H9 (cell line): Measurements from ENCODE around the gene KNG1. TPM values are rescaled to one million over a fixed set of nuclear protein-coding genes. Genes with fewer than 3 reads are reported as not detected.

Source experiments
- DNase-seq: peaks from one replicate; pipeline ENCODE4 v3.0.0-alpha.2; 2017
- H2AFZ ChIP-seq: one replicate; pipeline ENCODE4 v1.6.1; 2013; ENCODE audit warnings: mild to moderate bottlenecking, low read length, control low read depth, moderate library complexity
- H2AK5ac ChIP-seq: 2 replicates; pipeline ENCODE4 v1.6.1; 2013; ENCODE audit warnings: low read length, control low read depth, mixed read lengths; ENCODE audit not compliant: insufficient read length
- H2BK120ac ChIP-seq: one replicate; pipeline ENCODE4 v1.6.1; 2013; ENCODE audit warnings: low read depth, mild to moderate bottlenecking, low read length, control low read depth, inconsistent platforms; ENCODE audit not compliant: poor library complexity, severe bottlenecking
- H2BK12ac ChIP-seq: 2 replicates; pipeline ENCODE4 v1.6.1; 2013; ENCODE audit warnings: low read length, control low read depth, mixed read lengths, low read depth; ENCODE audit not compliant: insufficient read length
- H2BK15ac ChIP-seq: 2 replicates; pipeline ENCODE4 v1.6.1; 2013; ENCODE audit warnings: low read depth, low read length, control low read depth
- H2BK20ac ChIP-seq: one replicate; pipeline ENCODE4 v1.6.1; 2013; ENCODE audit warnings: low read depth, mild to moderate bottlenecking, low read length, control low read depth, inconsistent platforms; ENCODE audit not compliant: poor library complexity, severe bottlenecking
- H2BK5ac ChIP-seq: 2 replicates; pipeline ENCODE4 v1.6.1; 2013; ENCODE audit warnings: low read length, control low read depth, mixed read lengths; ENCODE audit not compliant: insufficient read length
- H3K14ac ChIP-seq: 2 replicates; pipeline ENCODE4 v1.6.1; 2013; ENCODE audit warnings: low read length, control low read depth; ENCODE audit not compliant: insufficient read depth
- H3K18ac ChIP-seq: 2 replicates; pipeline ENCODE4 v1.6.1; 2013; ENCODE audit warnings: low read depth, mild to moderate bottlenecking, mixed read lengths, low read length, control low read depth; ENCODE audit not compliant: insufficient read length
- H3K23ac ChIP-seq: 2 replicates; pipeline ENCODE4 v1.6.1; 2013; ENCODE audit warnings: low read length, control low read depth, mixed read lengths, low read depth; ENCODE audit not compliant: insufficient read length
- H3K23me2 ChIP-seq: 2 replicates; pipeline ENCODE4 v1.6.1; 2013; ENCODE audit warnings: low read depth, mild to moderate bottlenecking, mixed read lengths, low read length, control low read depth; ENCODE audit not compliant: insufficient read length, poor library complexity, severe bottlenecking
- H3K27ac ChIP-seq: 2 replicates; pipeline ENCODE4 v1.5.1; 2013; ENCODE audit warnings: low read length, control low read depth, mixed read lengths, low read depth; ENCODE audit not compliant: insufficient read length
- H3K27me3 ChIP-seq: 2 replicates; pipeline ENCODE4 v1.6.1; 2013; ENCODE audit warnings: low read length, control low read depth, inconsistent platforms; ENCODE audit not compliant: insufficient read depth
- H3K4ac ChIP-seq: 2 replicates; pipeline ENCODE4 v1.6.1; 2013; ENCODE audit warnings: low read depth, mild to moderate bottlenecking, control low read depth, inconsistent platforms, low read length, moderate library complexity
- H3K4me1 ChIP-seq: 2 replicates; pipeline ENCODE4 v1.6.1; 2013; ENCODE audit warnings: low read length, control low read depth, inconsistent platforms; ENCODE audit not compliant: insufficient read depth
- H3K4me2 ChIP-seq: 2 replicates; pipeline ENCODE4 v1.6.1; 2013; ENCODE audit warnings: low read length, control low read depth, mixed read lengths; ENCODE audit not compliant: insufficient read length, insufficient read depth
- H3K56ac ChIP-seq: 2 replicates; pipeline ENCODE4 v1.6.1; 2013; ENCODE audit warnings: low read depth, mild to moderate bottlenecking, mixed read lengths, low read length, control low read depth; ENCODE audit not compliant: insufficient read length
- H3K79me1 ChIP-seq: 2 replicates; pipeline ENCODE4 v1.6.1; 2013; ENCODE audit warnings: low read depth, mild to moderate bottlenecking, moderate library complexity, low read length, control low read depth, inconsistent platforms; ENCODE audit not compliant: insufficient read depth, poor library complexity, severe bottlenecking
- H3K79me2 ChIP-seq: 2 replicates; pipeline ENCODE4 v1.6.1; 2013; ENCODE audit warnings: low read length, control low read depth, inconsistent platforms; ENCODE audit not compliant: insufficient read depth
- H3K9ac ChIP-seq: 2 replicates; pipeline ENCODE4 v1.6.1; 2013; ENCODE audit warnings: low read length, control low read depth, mixed read lengths; ENCODE audit not compliant: insufficient read length; ENCODE audit errors: extremely low read depth
- H3K9me3 ChIP-seq: one replicate; pipeline ENCODE4 v1.6.1; 2013; ENCODE audit warnings: low read depth, low read length, inconsistent platforms; ENCODE audit not compliant: control insufficient read depth
- H3T11ph ChIP-seq: one replicate; pipeline ENCODE4 v1.6.1; 2013; ENCODE audit warnings: mild to moderate bottlenecking, low read length, control low read depth, inconsistent platforms
- H4K20me1 ChIP-seq: one replicate; pipeline ENCODE4 v1.6.1; 2013; ENCODE audit not compliant: control insufficient read depth, insufficient read length, insufficient read depth
- H4K5ac ChIP-seq: 2 replicates; pipeline ENCODE4 v1.6.1; 2013; ENCODE audit warnings: low read depth, mild to moderate bottlenecking, mixed read lengths, low read length, control low read depth; ENCODE audit not compliant: insufficient read length
- H4K8ac ChIP-seq: replicated peaks from 2 replicates; pipeline ENCODE4 v1.6.1; 2013; ENCODE audit warnings: low read length, control low read depth, mixed read lengths, low read depth; ENCODE audit not compliant: insufficient read length
- H4K91ac ChIP-seq: 2 replicates; pipeline ENCODE4 v1.6.1; 2013; ENCODE audit warnings: low read depth, mild to moderate bottlenecking, moderate library complexity, mixed read lengths, low read length, control low read depth; ENCODE audit not compliant: insufficient read length
- H3K27ac Mint-ChIP-seq, 3 experiments: 2 replicates in 2 of 3; 3 replicates in 1 of 3; pipeline ENCODE4 v1.8.0; 2020 to 2021; ENCODE audit warnings: mixed read lengths in 3 of 3, mild to moderate bottlenecking in 1 of 3, moderate library complexity in 1 of 3
- H3K27me3 Mint-ChIP-seq: 2 replicates; pipeline ENCODE4 v1.8.0; 2021; ENCODE audit warnings: low read depth, mild to moderate bottlenecking, moderate library complexity, mixed read lengths
- H3K36me3 Mint-ChIP-seq, 3 experiments: 2 replicates in 2 of 3; 3 replicates in 1 of 3; pipeline ENCODE4 v1.8.0; 2020 to 2021; ENCODE audit warnings: low read depth in 3 of 3, mixed read lengths in 3 of 3; ENCODE audit not compliant: insufficient read depth in 1 of 3
- H3K4me1 Mint-ChIP-seq, 2 experiments: 2 replicates each; pipeline ENCODE4 v1.8.0; 2020; ENCODE audit warnings: mixed read lengths in 2 of 2
- H3K4me3 Mint-ChIP-seq, 2 experiments: 2 replicates in 1 of 2; 3 replicates in 1 of 2; pipeline ENCODE4 v1.8.0; 2020 to 2021; ENCODE audit warnings: mild to moderate bottlenecking in 2 of 2, mixed read lengths in 2 of 2, moderate library complexity in 1 of 2
- H3K9me3 Mint-ChIP-seq, 2 experiments: 2 replicates in 1 of 2; 3 replicates in 1 of 2; pipeline ENCODE4 v1.8.0; 2020; ENCODE audit warnings: mild to moderate bottlenecking in 2 of 2, mixed read lengths in 2 of 2, moderate library complexity in 1 of 2
- WGBS: extraction: QIAGEN DNeasy Blood & Tissue Kit; methylation state at CpG from one replicate; pipeline ENCODE4 v1.1.7; 2013; ENCODE audit warnings: missing lambda C conversion rate, low lambda C conversion rate, mixed read lengths; ENCODE audit not compliant: insufficient read length; ENCODE audit errors: extremely low coverage; 5-methylcytosine and 5-hydroxymethylcytosine counted together
- total RNA-seq: library from RNA; stranded (reverse); gene quantifications from 2 replicates; pipeline ENCODE4 v1.2.1, GENCODE V29; 2021
- TF ChIP-seq, protein P1 (sequence below): fragments of 200-600 bp; sonication (generic); conservative IDR thresholded peaks from 3 replicates; pipeline ENCODE4 v1.8.0; 2021; ENCODE audit warnings: antibody characterized with exemption, mild to moderate bottlenecking

Gene KNG1
- total RNA-seq, 1 experiment from 2014 or later = not detected

DNA sequence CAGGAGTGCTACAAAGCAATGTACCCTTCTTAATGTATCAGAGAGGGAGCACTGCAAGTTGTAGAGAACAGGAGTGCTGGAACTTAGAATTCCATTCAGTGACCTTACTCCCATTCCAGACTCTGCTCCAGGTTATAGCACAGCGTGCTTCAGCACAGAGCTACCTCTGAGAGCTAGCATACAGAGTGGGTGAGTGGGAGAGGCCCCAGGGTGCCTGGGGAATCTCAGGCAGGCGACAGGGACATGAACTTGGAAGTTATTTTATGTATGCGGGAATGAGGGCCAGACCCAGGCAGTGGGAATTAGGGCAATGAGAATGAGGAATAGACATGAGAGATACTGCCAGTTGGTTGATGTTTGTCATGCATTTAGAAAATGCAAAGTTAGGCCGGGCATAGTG lies 3.7 kb upstream of the KNG1 start:
- H3K9me3 Mint-ChIP-seq = no peaks in the 10 kb centered on the region
- Histone ChIP-seq H3K27ac (no peak overlapping the region), H4K20me1 (no peaks in the 10 kb centered on the region), H3T11ph (no peak overlapping the region), H3K79me2 (no peaks in the 10 kb centered on the region), H4K5ac (no peak overlapping the region), H3K23ac (no peak overlapping the region), H4K91ac (no peak overlapping the region), H3K23me2 (no peaks in the 10 kb centered on the region), H2AFZ (no peak overlapping the region), H2BK120ac (no peak overlapping the region), H3K56ac (no peak overlapping the region), H3K14ac (no peak overlapping the region), H3K9me3 (no peaks in the 10 kb centered on the region), H3K18ac (no peak overlapping the region), H3K9ac (no peak overlapping the region), H2BK15ac (no peak overlapping the region), H4K8ac (no peak overlapping the region), H2BK5ac (no peak overlapping the region), H3K79me1 (no peaks in the 10 kb centered on the region), H2AK5ac (no peak overlapping the region), H3K27me3 (no peaks in the 10 kb centered on the region), H3K4me1 (no peaks in the 10 kb centered on the region), H2BK20ac (no peak overlapping the region), H3K4ac (no peak overlapping the region), H3K4me2 (no peak overlapping the region), H2BK12ac (no peak overlapping the region)
- H3K27me3 Mint-ChIP-seq = peaks cover 2% of the 10 kb centered on the region
- H3K4me1 Mint-ChIP-seq = peaks cover 13 to 25% of the 10 kb centered on the region in 2 experiments
- TF ChIP-seq, protein P1, sequence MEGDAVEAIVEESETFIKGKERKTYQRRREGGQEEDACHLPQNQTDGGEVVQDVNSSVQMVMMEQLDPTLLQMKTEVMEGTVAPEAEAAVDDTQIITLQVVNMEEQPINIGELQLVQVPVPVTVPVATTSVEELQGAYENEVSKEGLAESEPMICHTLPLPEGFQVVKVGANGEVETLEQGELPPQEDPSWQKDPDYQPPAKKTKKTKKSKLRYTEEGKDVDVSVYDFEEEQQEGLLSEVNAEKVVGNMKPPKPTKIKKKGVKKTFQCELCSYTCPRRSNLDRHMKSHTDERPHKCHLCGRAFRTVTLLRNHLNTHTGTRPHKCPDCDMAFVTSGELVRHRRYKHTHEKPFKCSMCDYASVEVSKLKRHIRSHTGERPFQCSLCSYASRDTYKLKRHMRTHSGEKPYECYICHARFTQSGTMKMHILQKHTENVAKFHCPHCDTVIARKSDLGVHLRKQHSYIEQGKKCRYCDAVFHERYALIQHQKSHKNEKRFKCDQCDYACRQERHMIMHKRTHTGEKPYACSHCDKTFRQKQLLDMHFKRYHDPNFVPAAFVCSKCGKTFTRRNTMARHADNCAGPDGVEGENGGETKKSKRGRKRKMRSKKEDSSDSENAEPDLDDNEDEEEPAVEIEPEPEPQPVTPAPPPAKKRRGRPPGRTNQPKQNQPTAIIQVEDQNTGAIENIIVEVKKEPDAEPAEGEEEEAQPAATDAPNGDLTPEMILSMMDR = no peak
- DNase-seq = no peak
- 0 out of 7 replicates have a peak overlapping the region, but pooled peaks of 1 of the 3 experiments have one; percentile 55 for H3K27ac Mint-ChIP-seq
- H3K4me3 Mint-ChIP-seq = no peak overlapping the region
- no peaks in the 10 kb centered on the region; a peak in 1 of 7 replicates for H3K36me3 Mint-ChIP-seq
- no CpG with 5 or more reads among the region's 4 CpGs for WGBS
